Mesothelial cell of epicardium (in vitro differentiated cells): ENCODE results near the gene CHIC2. TPM values are rescaled to one million over a fixed set of nuclear protein-coding genes. Genes with fewer than 3 reads are reported as not detected.

Experiments
- DNase-seq, 2 experiments: peaks; one replicate each; pipeline ENCODE4 v3.0.0; 2021; ENCODE audit warnings: low spot score in 2 of 2; ENCODE audit not compliant: unreplicated experiment in 2 of 2
- H3K27ac Mint-ChIP-seq: 2 replicates; pipeline ENCODE4 v1.8.0; 2021; ENCODE audit warnings: mixed read lengths
- H3K27me3 Mint-ChIP-seq: 2 replicates; pipeline ENCODE4 v1.8.0; 2021; ENCODE audit warnings: low read depth, mixed read lengths
- H3K36me3 Mint-ChIP-seq: 2 replicates; pipeline ENCODE4 v1.8.0; 2021; ENCODE audit warnings: mixed read lengths
- H3K4me1 Mint-ChIP-seq: 2 replicates; pipeline ENCODE4 v1.8.0; 2021; ENCODE audit warnings: mixed read lengths
- H3K4me3 Mint-ChIP-seq: 2 replicates; pipeline ENCODE4 v1.8.0; 2021; ENCODE audit warnings: mild to moderate bottlenecking, moderate library complexity, mixed read lengths
- H3K9me3 Mint-ChIP-seq: 2 replicates; pipeline ENCODE4 v1.8.0; 2021; ENCODE audit warnings: mixed read lengths
- CTCF ChIP-seq: fragments of 200-600 bp; sonication (generic); IDR thresholded peaks from one replicate; pipeline ENCODE4 v1.5.0; 2021; ENCODE audit warnings: antibody characterized with exemption; ENCODE audit not compliant: unreplicated experiment
- total RNA-seq: library from RNA; stranded (reverse); gene quantifications from 3 replicates; pipeline ENCODE4 v1.2.1, GENCODE V29; 2021

CHIC2 gene
- total RNA-seq, 1 donor from 2014 or later: 21.8 TPM

GRCh38 chr4:53986062-53986461 lies 78.3 kb downstream of the CHIC2 start:
- H3K27me3 Mint-ChIP-seq: no peaks in the 10 kb centered on the region
- no peak overlapping the region for H3K4me3 Mint-ChIP-seq
- no peaks in the 10 kb centered on the region for H3K9me3 Mint-ChIP-seq
- DNase-seq: no peak
- H3K27ac Mint-ChIP-seq: no peak overlapping the region
- no peak for TF ChIP-seq CTCF
- no peaks in the 10 kb centered on the region for H3K36me3 Mint-ChIP-seq
- peaks cover 4% of the 10 kb centered on the region for H3K4me1 Mint-ChIP-seq

GRCh38 chr4:53981567-53981966 lies 82.8 kb downstream of the CHIC2 start:
- H3K27ac Mint-ChIP-seq: no peak overlapping the region
- no peak for TF ChIP-seq CTCF
- DNase-seq: no peak
- peaks cover 4% of the 10 kb centered on the region for H3K4me1 Mint-ChIP-seq
- H3K9me3 Mint-ChIP-seq: no peaks in the 10 kb centered on the region
- H3K36me3 Mint-ChIP-seq: no peaks in the 10 kb centered on the region
- no peak overlapping the region for H3K4me3 Mint-ChIP-seq
- no peaks in the 10 kb centered on the region for H3K27me3 Mint-ChIP-seq

- Mint-ChIP-seq H3K36me3 (no peaks in the 10 kb centered on the region), H3K4me1 (peaks cover 2% of the 10 kb centered on the region), H3K27ac (no peak overlapping the region), H3K9me3 (no peaks in the 10 kb centered on the region), H3K4me3 (no peak overlapping the region), H3K27me3 (no peaks in the 10 kb centered on the region)
- no peak for DNase-seq
- TF ChIP-seq CTCF: no peak
Measured at GRCh38 chr4:53981066-53981465, 83.3 kb downstream of the CHIC2 start.

- DNase-seq: no peak
- no peak for TF ChIP-seq CTCF
- Mint-ChIP-seq H3K27ac (no peak overlapping the region), H3K27me3 (peaks cover 6% of the 10 kb centered on the region), H3K4me3 (no peak overlapping the region), H3K36me3 (no peaks in the 10 kb centered on the region), H3K4me1 (no peaks in the 10 kb centered on the region), H3K9me3 (peaks cover 4% of the 10 kb centered on the region)
Measured at GRCh38 chr4:53974561-53974960, 89.8 kb downstream of the CHIC2 start.

- Mint-ChIP-seq H3K9me3 (no peaks in the 10 kb centered on the region), H3K4me3 (no peak overlapping the region), H3K27ac (no peak overlapping the region), H3K4me1 (peaks cover 4% of the 10 kb centered on the region), H3K36me3 (no peaks in the 10 kb centered on the region), H3K27me3 (peaks cover 19% of the 10 kb centered on the region)
- no peak for TF ChIP-seq CTCF
- no peak for DNase-seq
Measured at GRCh38 chr4:53967986-53968385, 96.4 kb downstream of the CHIC2 start.

GRCh38 chr4:53963781-53964180 lies 100.6 kb downstream of the CHIC2 start:
- TF ChIP-seq CTCF: no peak
- no peak overlapping the region for H3K27ac Mint-ChIP-seq
- no peaks in the 10 kb centered on the region for H3K36me3 Mint-ChIP-seq
- no peak for DNase-seq
- H3K9me3 Mint-ChIP-seq: no peaks in the 10 kb centered on the region
- H3K4me1 Mint-ChIP-seq: peaks cover 16% of the 10 kb centered on the region
- H3K27me3 Mint-ChIP-seq: peaks cover 13% of the 10 kb centered on the region
- H3K4me3 Mint-ChIP-seq: no peak overlapping the region
